SU-DHL-6 (cell line): ENCODE results near the gene DLG2.

Experiments
- EZH2phosphoT487 ChIP-seq: fragments of 200-600 bp; sonication (generic), shearing (Covaris generic); conservative IDR thresholded peaks from 2 replicates; pipeline ENCODE4 v1.6.1; 2018; ENCODE audit warnings: mild to moderate bottlenecking, antibody characterized with exemption, low read length, moderate library complexity, mixed read lengths
- TF ChIP-seq, protein P1 (sequence below): fragments of 200-600 bp; sonication (generic); IDR thresholded peaks from one replicate; pipeline ENCODE4 v1.5.1; 2017; ENCODE audit warnings: antibody characterized with exemption, mild to moderate bottlenecking, low read length, moderate library complexity; ENCODE audit not compliant: insufficient read depth, poor library complexity, severe bottlenecking

DNA sequence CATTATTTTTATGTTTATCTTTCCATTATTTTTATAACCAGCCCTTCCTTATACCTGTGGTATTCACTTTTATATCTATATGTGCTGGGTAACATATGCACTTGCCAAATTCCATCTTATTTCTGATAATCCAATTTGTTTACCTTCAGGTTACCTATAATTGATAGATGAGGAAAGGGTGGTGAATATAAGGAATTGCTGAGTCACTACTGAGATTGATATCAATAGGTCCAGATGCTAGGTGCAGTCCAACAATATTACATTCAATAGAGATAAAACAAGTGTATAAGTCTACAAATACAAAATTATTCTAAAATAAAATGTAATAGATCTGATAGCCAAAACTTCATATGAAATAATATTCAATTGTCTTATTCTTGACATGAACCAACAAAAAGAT is 1582.0 kb downstream of the DLG2 start:
- TF ChIP-seq, protein P1, sequence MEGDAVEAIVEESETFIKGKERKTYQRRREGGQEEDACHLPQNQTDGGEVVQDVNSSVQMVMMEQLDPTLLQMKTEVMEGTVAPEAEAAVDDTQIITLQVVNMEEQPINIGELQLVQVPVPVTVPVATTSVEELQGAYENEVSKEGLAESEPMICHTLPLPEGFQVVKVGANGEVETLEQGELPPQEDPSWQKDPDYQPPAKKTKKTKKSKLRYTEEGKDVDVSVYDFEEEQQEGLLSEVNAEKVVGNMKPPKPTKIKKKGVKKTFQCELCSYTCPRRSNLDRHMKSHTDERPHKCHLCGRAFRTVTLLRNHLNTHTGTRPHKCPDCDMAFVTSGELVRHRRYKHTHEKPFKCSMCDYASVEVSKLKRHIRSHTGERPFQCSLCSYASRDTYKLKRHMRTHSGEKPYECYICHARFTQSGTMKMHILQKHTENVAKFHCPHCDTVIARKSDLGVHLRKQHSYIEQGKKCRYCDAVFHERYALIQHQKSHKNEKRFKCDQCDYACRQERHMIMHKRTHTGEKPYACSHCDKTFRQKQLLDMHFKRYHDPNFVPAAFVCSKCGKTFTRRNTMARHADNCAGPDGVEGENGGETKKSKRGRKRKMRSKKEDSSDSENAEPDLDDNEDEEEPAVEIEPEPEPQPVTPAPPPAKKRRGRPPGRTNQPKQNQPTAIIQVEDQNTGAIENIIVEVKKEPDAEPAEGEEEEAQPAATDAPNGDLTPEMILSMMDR, result no peak
- TF ChIP-seq EZH2phosphoT487, result no peak
